Activated naive CD4-positive, alpha-beta T cell treated with anti-CD3 and anti-CD28 coated beads, Interleukin-2, amount 50 U/mL, for 72 hours (primary cell): ENCODE data around the gene FGD4. TPM values are rescaled to one million over a fixed set of nuclear protein-coding genes. Genes with fewer than 3 reads are reported as not detected.

Source experiments
- ATAC-seq, 2 donors: fragments of 150-1000 bp; cut with Tn5 transposase; 2 replicates each; pipeline ENCODE4 v1.10.0; 2021; ENCODE audit warnings: mild to moderate bottlenecking in 2 of 2, moderate library complexity in 2 of 2
- DNase-seq, 2 donors: peaks; one replicate each; pipeline ENCODE4 v3.0.0; 2021 to 2022; ENCODE audit warnings: low spot score in 2 of 2
- H3K27ac Mint-ChIP-seq, 2 donors: one replicate each; pipeline ENCODE4 v1.8.0; 2022; ENCODE audit warnings: mild to moderate bottlenecking in 2 of 2, mixed read lengths in 2 of 2
- H3K36me3 Mint-ChIP-seq, 2 donors: one replicate each; pipeline ENCODE4 v1.8.0; 2022; ENCODE audit warnings: mixed read lengths in 2 of 2
- H3K9me3 Mint-ChIP-seq, 2 donors: one replicate each; pipeline ENCODE4 v1.8.0; 2022; ENCODE audit warnings: mixed read lengths in 2 of 2
- total RNA-seq, 2 donors: library from RNA; stranded (reverse); gene quantifications; one replicate each; pipeline ENCODE4 v1.2.3, GENCODE V29; 2022

The FGD4 gene
- total RNA-seq, 2 donors from 2014 or later, result 0.11 to 0.66 TPM

DNA sequence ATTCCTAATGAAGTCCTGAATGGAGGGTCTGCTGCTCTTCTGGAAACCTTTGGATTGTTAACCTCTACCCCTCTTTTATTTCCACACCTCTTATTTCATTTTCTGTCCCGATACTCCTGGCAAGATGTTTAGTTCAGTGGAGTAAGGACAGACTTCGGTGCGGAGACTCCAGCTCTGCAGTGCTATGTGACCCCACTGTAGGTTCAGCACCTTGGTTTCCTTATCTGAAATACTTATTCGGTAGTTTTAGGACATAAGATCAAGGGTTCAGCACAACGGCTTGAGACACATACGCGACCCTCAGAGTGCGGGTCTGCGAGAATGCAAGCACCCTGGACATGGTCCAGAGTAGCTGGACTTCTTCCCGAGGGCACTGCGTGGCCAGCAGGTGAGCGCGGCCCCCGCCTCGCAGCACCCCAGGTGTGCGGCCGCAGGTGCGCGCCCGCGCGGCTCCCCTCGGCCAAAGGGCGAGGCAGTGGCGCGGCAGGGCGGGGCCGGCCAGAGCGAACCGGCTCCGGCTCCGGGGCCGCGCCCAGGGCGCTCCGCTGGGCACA lies 465 bp upstream of the FGD4 start:
- Mint-ChIP-seq H3K36me3 (peaks cover 0 to 5% of the 10 kb centered on the region in 2 donors), H3K9me3 (no peaks in the 10 kb centered on the region), H3K27ac (no peak overlapping the region)
- DNase-seq (no peak), ATAC-seq (no peak)

DNA sequence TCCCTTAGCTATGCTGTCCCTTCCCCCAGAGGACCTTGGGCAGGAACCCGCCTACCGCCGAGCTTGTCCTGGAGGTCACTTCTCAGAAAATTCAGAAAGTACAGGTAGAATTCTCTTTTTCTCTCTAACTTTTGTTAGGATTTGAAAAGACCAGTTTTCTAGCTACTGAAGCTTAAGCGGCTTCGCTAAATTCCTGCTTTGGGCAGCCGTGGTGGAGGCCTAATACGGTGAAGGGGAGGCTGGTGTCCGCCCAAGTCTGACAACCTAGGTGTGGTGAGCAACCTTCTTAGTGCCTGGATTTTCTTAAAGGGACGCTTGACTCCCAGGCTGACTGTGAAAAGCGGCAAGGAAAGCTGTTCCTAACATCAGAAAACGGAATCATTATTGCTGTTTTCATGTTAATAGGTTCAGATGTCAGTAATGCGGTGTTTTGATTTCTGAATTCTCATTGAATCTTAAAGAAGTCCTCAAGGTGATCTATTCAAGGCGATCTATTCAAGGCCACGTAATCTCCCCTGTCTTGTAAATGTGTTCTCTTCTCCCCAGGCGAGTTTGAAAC lies 835 bp downstream of the FGD4 start:
- Mint-ChIP-seq H3K27ac (no peak overlapping the region), H3K9me3 (no peaks in the 10 kb centered on the region), H3K36me3 (peaks cover 0 to 5% of the 10 kb centered on the region in 2 donors)
- DNase-seq (no peak), ATAC-seq (no peak)

GRCh38 chr12:32400866-32401265 lies 1.5 kb downstream of the FGD4 start:
- Mint-ChIP-seq H3K27ac (no peak overlapping the region), H3K36me3 (peaks cover 0 to 5% of the 10 kb centered on the region in 2 donors)
- no peak for ATAC-seq

GRCh38 chr12:32402170-32402569 lies 2.8 kb downstream of the FGD4 start:
- Mint-ChIP-seq H3K9me3 (no peaks in the 10 kb centered on the region), H3K36me3 (peaks cover 0 to 5% of the 10 kb centered on the region in 2 donors), H3K27ac (no peak overlapping the region)
- DNase-seq (no peak), ATAC-seq (no peak)

More at GRCh38 chr12:32400866-32401265, 1.5 kb downstream of the FGD4 start:
- DNase-seq, result no peak
- H3K9me3 Mint-ChIP-seq, result no peaks in the 10 kb centered on the region

- Mint-ChIP-seq H3K36me3 (peaks cover 0 to 5% of the 10 kb centered on the region in 2 donors), H3K9me3 (no peaks in the 10 kb centered on the region), H3K27ac (no peak overlapping the region)
- DNase-seq (no peak), ATAC-seq (no peak)
Observed at GRCh38 chr12:32402946-32403345, 3.6 kb downstream of the FGD4 start.

- no peak for ATAC-seq
- H3K9me3 Mint-ChIP-seq, result no peaks in the 10 kb centered on the region
- no peak for DNase-seq
- H3K36me3 Mint-ChIP-seq, result no peaks in the 10 kb centered on the region
- H3K27ac Mint-ChIP-seq, result no peak overlapping the region
Observed at GRCh38 chr12:32407795-32408194, 8.4 kb downstream of the FGD4 start.

DNA sequence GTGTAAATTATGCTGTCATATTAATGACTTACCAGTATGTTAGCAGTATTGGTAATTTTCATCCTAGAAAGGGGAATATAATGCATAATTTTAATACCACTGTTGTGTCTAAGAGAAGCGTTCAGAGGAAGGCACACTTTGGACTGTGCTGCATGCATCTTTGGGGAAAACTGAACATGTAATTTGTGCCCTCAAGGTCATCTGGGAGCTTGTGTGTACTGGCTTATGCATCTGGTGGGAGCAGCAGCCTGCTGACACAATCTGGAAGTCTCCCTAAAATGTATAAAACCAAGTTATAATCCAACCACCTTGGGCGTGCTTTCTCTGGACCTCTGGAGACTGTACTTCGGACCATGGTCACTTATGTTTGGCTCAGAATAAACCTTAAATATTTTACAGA lies 14.1 kb downstream of the FGD4 start:
- ATAC-seq, result no peak
- Mint-ChIP-seq H3K9me3 (no peaks in the 10 kb centered on the region), H3K36me3 (no peaks in the 10 kb centered on the region), H3K27ac (no peak overlapping the region)
- no peak for DNase-seq

GRCh38 chr12:32418221-32418620 lies 18.9 kb downstream of the FGD4 start:
- no peak overlapping the region for H3K27ac Mint-ChIP-seq
- H3K36me3 Mint-ChIP-seq, result no peaks in the 10 kb centered on the region
- no peaks in the 10 kb centered on the region for H3K9me3 Mint-ChIP-seq
- ATAC-seq (no peak), DNase-seq (no peak)

DNA sequence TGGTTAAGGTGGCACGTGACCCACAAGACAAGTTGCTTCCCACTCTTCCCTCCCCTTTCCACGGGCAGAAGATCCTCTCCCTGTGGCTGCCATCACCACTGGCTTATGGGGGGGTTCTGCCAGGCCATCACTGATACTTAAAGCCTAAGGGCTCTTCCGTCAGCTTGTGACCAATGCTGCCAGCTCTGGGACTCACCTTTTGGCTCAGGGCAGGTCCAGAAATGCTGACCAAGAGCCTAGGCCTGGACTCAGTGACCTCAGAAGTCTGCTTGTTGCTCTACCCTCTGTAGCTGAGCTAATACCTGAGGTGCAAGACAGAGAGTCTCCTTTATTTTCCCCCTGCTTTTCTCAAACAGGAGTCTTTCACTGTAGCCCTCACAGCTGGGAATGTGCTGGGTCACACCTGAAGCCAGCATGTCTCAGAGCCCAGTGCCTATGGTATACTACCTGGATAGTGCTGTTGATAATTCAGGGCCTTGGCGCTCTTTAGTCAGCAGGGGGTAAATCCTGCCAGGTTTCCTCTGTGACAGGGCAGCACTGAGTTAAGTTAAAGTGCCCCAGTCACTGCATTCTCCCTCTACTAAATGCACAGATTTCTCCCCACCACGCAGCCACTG lies 19.7 kb downstream of the FGD4 start:
- Mint-ChIP-seq H3K36me3 (no peaks in the 10 kb centered on the region), H3K9me3 (no peaks in the 10 kb centered on the region), H3K27ac (no peak overlapping the region)
- ATAC-seq (no peak), DNase-seq (no peak)

GRCh38 chr12:32419520-32419960 lies 20.2 kb downstream of the FGD4 start:
- H3K36me3 Mint-ChIP-seq, result no peaks in the 10 kb centered on the region
- ATAC-seq, result no peak
- no peak for DNase-seq
- no peaks in the 10 kb centered on the region for H3K9me3 Mint-ChIP-seq
- H3K27ac Mint-ChIP-seq, result no peak overlapping the region

- no peak for DNase-seq
- no peak overlapping the region for H3K27ac Mint-ChIP-seq
- H3K9me3 Mint-ChIP-seq, result no peaks in the 10 kb centered on the region
- no peak for ATAC-seq
- no peaks in the 10 kb centered on the region for H3K36me3 Mint-ChIP-seq
Observed at GRCh38 chr12:32420356-32420755, 21.0 kb downstream of the FGD4 start.

GRCh38 chr12:32423559-32423958 lies 24.2 kb downstream of the FGD4 start:
- DNase-seq, result no peak
- H3K36me3 Mint-ChIP-seq, result peaks cover 12 to 20% of the 10 kb centered on the region in 2 donors
- no peak overlapping the region for H3K27ac Mint-ChIP-seq
- ATAC-seq, result no peak
- peaks cover 12 to 14% of the 10 kb centered on the region in 2 donors for H3K9me3 Mint-ChIP-seq

DNA sequence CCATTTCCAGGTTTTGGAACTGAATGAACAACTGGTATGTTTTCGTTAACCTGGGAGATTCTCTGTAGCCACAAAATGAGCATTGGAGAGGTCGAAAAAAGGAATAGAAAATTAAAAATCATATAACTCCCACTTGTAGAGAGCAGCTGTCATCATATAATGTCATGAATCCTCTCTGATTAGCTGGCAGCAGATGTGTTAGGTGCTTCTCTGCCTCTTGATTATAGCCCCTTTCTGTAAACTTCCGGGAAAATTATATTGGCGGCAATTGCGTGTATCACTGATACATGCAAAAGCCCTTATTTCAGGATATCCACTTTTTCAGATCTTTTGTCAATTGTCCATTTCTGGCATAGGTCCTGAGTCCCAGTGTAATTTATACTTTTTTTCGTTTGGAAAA lies 31.7 kb downstream of the FGD4 start:
- no peak for ATAC-seq
- Mint-ChIP-seq H3K36me3 (peaks cover 19 to 20% of the 10 kb centered on the region in 2 donors), H3K27ac (no peak overlapping the region), H3K9me3 (peaks cover 12 to 19% of the 10 kb centered on the region in 2 donors)
- no peak for DNase-seq

- no peaks in the 10 kb centered on the region for H3K36me3 Mint-ChIP-seq
- no peaks in the 10 kb centered on the region for H3K9me3 Mint-ChIP-seq
- no peak overlapping the region for H3K27ac Mint-ChIP-seq
- DNase-seq, result no peak
- no peak for ATAC-seq
Observed at GRCh38 chr12:32435921-32436705, 36.8 kb downstream of the FGD4 start.

DNA sequence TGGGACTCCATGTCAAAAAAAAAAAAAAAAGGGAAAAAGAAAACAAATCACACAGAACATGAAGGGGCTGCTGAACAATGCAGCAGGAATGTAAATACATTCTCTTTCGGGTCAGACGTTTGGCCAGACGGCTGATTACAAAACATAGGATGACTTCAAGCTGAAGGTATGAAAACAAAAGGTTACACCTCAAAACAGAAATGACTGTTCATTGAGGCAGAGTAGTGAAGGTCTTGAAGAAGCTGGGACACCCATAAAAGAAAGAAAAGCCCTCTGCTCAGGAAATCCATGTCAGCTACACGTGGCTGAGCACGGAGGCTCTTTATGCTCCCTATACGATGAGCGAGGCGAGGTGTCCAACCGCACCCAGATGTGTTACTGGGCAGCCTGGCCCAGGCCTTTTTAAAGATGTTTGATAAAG lies 37.7 kb downstream of the FGD4 start:
- no peaks in the 10 kb centered on the region for H3K9me3 Mint-ChIP-seq
- H3K27ac Mint-ChIP-seq, result no peak overlapping the region
- no peak for DNase-seq
- no peaks in the 10 kb centered on the region for H3K36me3 Mint-ChIP-seq
- ATAC-seq, result no peak

- Mint-ChIP-seq H3K27ac (no peak overlapping the region), H3K9me3 (no peaks in the 10 kb centered on the region), H3K36me3 (no peaks in the 10 kb centered on the region)
- ATAC-seq, result no peak
- no peak for DNase-seq
Observed at GRCh38 chr12:32440120-32440865, 40.9 kb downstream of the FGD4 start.

GRCh38 chr12:32443491-32443890 lies 44.1 kb downstream of the FGD4 start:
- ATAC-seq (no peak), DNase-seq (no peak)
- Mint-ChIP-seq H3K27ac (no peak overlapping the region), H3K9me3 (no peaks in the 10 kb centered on the region), H3K36me3 (no peaks in the 10 kb centered on the region)
